ENCODE data around the gene PTK6. TPM values are rescaled to one million over a fixed set of nuclear protein-coding genes. Genes with fewer than 3 reads are reported as not detected.

The PTK6 gene
- total and polyA plus RNA-seq, 3 donors from 2014 or later = 0.26 to 0.37 TPM; not detected in 1

DNA sequence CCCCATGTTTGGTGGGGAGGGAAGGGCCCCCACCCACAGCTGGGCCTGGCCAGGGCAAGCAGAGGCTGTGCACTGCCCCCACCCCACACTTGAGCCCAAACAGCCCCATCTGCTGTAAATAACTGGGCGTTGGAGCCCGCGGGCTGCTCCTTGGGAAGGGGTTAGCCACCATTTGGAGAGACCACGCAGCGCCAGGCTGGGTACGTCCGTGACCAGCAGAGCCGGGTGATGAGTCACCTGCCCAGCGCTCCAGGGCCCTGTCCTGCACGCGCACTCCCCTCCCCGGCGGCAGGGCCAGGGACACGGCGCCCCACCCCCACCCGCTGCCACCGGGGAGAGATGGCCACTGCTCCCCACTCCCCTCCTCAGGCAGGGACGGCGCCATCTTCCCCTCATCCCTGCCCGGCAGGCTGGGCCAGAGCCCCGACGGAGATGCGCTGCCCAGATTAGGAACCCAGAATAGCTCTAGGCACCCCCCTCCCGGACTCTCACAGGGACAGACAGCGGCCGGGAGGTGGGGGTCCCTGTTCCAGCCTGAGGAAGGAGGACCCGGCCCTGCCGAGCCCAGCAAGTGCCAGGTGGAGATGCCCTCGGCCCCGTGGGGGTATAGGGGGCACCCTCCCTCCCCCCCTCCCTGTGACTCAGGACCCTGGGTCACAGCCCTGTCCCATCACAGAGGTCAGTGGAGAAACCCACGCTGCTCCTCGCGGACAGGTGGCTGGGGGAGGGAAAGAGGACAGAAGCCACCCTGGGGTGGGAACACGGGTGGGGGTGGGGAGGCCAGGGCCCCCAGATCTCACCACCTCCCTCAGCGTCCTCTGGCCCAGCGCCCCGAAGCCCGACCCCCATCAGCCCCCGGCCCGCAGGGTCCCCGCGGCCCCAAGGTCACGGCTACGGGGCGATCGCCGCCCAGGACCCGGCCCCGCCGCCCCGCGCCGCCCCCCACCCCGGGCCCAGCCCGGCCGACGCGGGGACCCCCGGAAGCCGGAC, 38.9 kb downstream of the PTK6 start:
- Histone ChIP-seq H3K4me3 (no peak overlapping the region), H3K27me3 (no peaks in the 10 kb centered on the region), H3K36me3 (ENCODE audit: low read depth, missing control alignments) (no peaks in the 10 kb centered on the region), H3K27ac (no peak overlapping the region), H3K4me1 (no peaks in the 10 kb centered on the region), H3K9me3 (no peaks in the 10 kb centered on the region)
- intact Hi-C loops (cut with DNase I; ENCODE audit: low total_unique reads) = no loop called here
- WGBS, 2 donors = 5 to 13% methylated on average over 9 to 23 of the region's 60 CpGs
- TF ChIP-seq, protein P1, sequence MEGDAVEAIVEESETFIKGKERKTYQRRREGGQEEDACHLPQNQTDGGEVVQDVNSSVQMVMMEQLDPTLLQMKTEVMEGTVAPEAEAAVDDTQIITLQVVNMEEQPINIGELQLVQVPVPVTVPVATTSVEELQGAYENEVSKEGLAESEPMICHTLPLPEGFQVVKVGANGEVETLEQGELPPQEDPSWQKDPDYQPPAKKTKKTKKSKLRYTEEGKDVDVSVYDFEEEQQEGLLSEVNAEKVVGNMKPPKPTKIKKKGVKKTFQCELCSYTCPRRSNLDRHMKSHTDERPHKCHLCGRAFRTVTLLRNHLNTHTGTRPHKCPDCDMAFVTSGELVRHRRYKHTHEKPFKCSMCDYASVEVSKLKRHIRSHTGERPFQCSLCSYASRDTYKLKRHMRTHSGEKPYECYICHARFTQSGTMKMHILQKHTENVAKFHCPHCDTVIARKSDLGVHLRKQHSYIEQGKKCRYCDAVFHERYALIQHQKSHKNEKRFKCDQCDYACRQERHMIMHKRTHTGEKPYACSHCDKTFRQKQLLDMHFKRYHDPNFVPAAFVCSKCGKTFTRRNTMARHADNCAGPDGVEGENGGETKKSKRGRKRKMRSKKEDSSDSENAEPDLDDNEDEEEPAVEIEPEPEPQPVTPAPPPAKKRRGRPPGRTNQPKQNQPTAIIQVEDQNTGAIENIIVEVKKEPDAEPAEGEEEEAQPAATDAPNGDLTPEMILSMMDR (IDR thresholded peaks at IDR 0.05) = no peak
- no peak for TF ChIP-seq POLR2A (IDR thresholded peaks at IDR 0.05)
- no peak for DNase-seq

DNA sequence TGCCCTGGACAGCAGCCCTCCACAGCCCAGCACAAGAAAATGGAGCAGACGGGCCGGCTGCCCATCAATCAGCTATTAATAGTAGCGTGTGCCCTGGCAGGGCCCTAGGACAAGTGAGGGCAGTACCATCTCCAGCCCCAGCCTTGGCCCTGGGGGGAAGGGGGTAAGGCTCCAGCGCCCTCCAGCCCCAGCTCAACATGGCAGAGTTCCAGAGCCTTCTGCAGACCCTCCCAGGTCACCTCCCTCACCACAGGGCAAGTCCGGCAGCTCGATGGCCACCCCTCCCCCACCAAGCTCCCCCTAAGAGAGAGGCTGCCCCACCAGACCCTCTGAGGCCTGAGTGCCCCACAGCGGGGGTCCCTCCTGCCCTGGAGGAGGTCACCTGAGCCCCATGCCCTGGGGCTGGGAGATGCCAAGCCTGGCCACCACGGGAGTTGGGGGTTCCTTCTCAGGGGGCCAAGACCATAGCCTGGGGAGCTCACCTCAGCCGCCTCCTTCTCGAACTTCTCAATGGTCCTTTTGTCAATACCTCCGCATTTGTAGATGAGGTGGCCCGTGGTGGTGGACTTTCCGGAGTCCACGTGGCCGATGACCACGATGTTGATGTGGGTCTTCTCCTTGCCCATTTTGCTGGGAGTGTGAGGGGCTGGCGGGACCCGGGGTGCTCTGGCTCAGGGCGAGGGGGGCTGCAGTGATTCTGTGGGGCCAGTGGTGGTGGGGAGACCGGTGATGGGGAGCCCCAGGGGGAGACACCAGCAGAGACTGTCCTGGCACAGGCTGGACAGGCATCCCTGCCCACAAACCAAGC, 39.8 kb downstream of the PTK6 start:
- Histone ChIP-seq H3K27ac (no peak overlapping the region), H3K36me3 (ENCODE audit: low read depth, missing control alignments) (no peaks in the 10 kb centered on the region), H3K4me3 (no peak overlapping the region), H3K4me1 (no peaks in the 10 kb centered on the region), H3K9me3 (no peaks in the 10 kb centered on the region), H3K27me3 (no peaks in the 10 kb centered on the region)
- DNase-seq = no peak
- 40 to 81% methylated on average over 2 to 20 of the region's 20 CpGs for WGBS, 2 donors
- TF ChIP-seq, protein P1 (IDR thresholded peaks at IDR 0.05) = no peak
- TF ChIP-seq POLR2A (IDR thresholded peaks at IDR 0.05) = no peak
- intact Hi-C loops (cut with DNase I; ENCODE audit: low total_unique reads) = no loop called here

DNA sequence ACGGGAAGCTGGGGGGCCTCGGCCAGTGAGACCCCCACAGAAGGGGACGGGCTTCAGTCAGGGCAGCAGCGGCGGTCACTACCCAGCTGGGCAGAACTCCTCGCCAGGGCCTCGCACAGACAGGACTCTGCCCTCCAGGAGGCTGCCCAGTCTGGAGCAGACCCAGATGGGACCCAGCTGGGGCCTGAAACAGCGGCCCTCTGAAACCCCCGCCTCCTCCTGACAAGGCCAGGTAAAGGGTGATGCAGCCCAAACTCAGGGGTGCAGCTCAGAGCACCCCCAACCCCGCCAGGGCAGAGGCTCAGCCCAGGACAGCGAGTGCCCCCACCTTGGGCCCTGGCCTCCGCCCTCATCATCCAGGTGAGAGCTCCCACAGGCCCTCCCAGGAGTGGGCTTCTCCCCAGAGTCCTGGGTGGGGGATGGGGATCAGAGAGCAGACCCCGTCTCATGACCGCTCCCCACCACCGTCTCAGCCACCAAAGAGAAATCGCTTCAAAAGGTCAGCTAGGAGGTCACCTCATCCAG, 40.5 kb downstream of the PTK6 start:
- H3K27ac ChIP-seq = no peak overlapping the region
- no peaks in the 10 kb centered on the region for H3K36me3 ChIP-seq (ENCODE audit: low read depth, missing control alignments)
- TF ChIP-seq POLR2A (IDR thresholded peaks at IDR 0.05) = no peak
- TF ChIP-seq, protein P1 (IDR thresholded peaks at IDR 0.05) = no peak
- no peak for DNase-seq
- H3K4me3 ChIP-seq = no peak overlapping the region
- no peaks in the 10 kb centered on the region for H3K9me3 ChIP-seq
- 46 to 65% methylated on average over 8 to 16 of the region's 16 CpGs for WGBS, 2 donors
- intact Hi-C loops (cut with DNase I; ENCODE audit: low total_unique reads) = no loop called here
- H3K4me1 ChIP-seq = no peaks in the 10 kb centered on the region
- H3K27me3 ChIP-seq = no peaks in the 10 kb centered on the region

DNA sequence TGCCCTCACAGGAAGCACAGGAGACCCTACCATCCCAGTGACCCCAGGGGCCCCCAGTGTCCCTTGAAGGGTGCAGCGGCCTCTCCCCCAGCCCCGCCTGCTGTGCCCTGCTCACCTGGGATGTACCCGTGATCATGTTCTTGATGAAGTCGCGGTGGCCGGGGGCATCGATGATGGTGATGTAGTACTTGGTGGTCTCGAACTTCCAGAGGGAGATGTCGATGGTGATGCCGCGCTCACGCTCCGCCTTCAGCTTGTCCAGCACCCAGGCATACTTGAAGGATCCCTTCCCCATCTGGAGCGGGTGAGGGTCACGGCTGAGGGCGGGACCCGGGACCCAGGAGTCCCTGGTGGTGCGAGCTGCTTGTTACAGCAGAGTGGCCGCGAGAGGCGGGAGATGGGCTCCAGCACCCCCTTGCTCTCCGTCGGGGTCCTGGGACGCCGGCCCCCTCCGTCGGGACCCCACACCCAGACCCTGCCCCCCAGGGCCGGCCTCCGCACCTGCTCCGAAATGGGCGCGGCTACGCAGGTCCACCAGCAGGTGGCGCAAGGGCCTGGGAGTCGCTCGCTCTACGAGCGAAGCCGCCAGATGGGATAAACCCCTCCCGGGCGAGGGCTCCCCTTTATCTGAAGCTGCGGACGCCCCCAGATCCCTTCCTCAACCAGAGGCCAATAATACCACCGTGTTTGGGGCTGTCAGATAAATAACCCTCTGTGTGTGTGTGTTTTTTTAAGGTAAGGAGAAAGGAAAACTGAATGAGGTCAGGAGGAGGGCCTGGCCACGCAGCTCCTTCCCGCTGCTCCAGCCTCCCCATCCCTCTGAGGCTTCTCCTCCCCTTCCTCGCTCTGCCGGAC, 41.2 kb downstream of the PTK6 start:
- Histone ChIP-seq H3K36me3 (ENCODE audit: low read depth, missing control alignments) (no peaks in the 10 kb centered on the region), H3K9me3 (no peaks in the 10 kb centered on the region), H3K4me1 (no peaks in the 10 kb centered on the region), H3K27ac (no peak overlapping the region), H3K4me3 (no peak overlapping the region), H3K27me3 (no peaks in the 10 kb centered on the region)
- WGBS, 2 donors = 29 to 55% methylated on average over 15 to 48 of the region's 48 CpGs
- intact Hi-C loops (cut with DNase I; ENCODE audit: low total_unique reads) = no loop called here
- TF ChIP-seq, protein P1 (IDR thresholded peaks at IDR 0.05) = peak; percentile 79 to 88 (median 80)
- no peak for TF ChIP-seq POLR2A (IDR thresholded peaks at IDR 0.05)
- peak; percentile 72 for DNase-seq

Data from testis (tissue), 3 donors.